AG10803 (cell line): ENCODE measurements around the gene VWF.

Experiments
- DNase-seq: peaks from one replicate; pipeline ENCODE4 v3.0.0; 2010; ENCODE audit warnings: low read depth
- H3K4me3 ChIP-seq: 2 replicates; pipeline ENCODE4 v1.5.1; 2011; ENCODE audit warnings: mild to moderate bottlenecking, low read length, control low read depth
- TF ChIP-seq, protein P1 (sequence below): conservative IDR thresholded peaks from 2 replicates; pipeline ENCODE4 v1.5.1; 2011; ENCODE audit warnings: mild to moderate bottlenecking, low read length, control low read depth, inconsistent platforms

Gene VWF

GRCh38 chr12:6074979-6075585, 49.4 kb downstream of the VWF start:
- H3K4me3 ChIP-seq = no peak overlapping the region
- DNase-seq = no peak
- TF ChIP-seq, protein P1, sequence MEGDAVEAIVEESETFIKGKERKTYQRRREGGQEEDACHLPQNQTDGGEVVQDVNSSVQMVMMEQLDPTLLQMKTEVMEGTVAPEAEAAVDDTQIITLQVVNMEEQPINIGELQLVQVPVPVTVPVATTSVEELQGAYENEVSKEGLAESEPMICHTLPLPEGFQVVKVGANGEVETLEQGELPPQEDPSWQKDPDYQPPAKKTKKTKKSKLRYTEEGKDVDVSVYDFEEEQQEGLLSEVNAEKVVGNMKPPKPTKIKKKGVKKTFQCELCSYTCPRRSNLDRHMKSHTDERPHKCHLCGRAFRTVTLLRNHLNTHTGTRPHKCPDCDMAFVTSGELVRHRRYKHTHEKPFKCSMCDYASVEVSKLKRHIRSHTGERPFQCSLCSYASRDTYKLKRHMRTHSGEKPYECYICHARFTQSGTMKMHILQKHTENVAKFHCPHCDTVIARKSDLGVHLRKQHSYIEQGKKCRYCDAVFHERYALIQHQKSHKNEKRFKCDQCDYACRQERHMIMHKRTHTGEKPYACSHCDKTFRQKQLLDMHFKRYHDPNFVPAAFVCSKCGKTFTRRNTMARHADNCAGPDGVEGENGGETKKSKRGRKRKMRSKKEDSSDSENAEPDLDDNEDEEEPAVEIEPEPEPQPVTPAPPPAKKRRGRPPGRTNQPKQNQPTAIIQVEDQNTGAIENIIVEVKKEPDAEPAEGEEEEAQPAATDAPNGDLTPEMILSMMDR = no peak

DNA sequence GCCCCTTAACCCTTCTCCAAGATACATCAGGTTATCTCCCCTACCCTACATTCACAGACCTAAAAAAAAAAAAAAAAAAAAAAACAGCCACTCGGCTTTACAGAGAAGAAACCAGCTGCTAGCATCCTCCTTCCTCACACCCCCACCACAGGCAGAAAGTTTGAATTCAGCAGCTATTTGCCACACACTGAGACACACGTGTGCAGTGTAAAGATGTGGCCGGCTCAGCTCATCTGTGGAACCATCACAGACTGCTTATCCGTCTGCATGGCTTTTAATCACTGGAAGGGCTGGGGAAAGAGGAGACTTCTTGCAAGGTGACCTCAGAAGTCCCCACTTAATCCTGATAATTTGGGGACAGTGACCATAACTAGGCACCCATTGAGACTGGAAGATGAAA, 50.0 kb downstream of the VWF start:
- DNase-seq = no peak
- H3K4me3 ChIP-seq = no peak overlapping the region
- TF ChIP-seq, protein P1 = no peak

- TF ChIP-seq, protein P1 = no peak
- no peak overlapping the region for H3K4me3 ChIP-seq
- no peak for DNase-seq
Observed at GRCh38 chr12:6073426-6073825, 51.0 kb downstream of the VWF start.

- H3K4me3 ChIP-seq = no peak overlapping the region
- TF ChIP-seq, protein P1 = peak; percentile 41
- peak; percentile 75 for DNase-seq
Observed at GRCh38 chr12:6072302-6072752, 52.1 kb downstream of the VWF start.

DNA sequence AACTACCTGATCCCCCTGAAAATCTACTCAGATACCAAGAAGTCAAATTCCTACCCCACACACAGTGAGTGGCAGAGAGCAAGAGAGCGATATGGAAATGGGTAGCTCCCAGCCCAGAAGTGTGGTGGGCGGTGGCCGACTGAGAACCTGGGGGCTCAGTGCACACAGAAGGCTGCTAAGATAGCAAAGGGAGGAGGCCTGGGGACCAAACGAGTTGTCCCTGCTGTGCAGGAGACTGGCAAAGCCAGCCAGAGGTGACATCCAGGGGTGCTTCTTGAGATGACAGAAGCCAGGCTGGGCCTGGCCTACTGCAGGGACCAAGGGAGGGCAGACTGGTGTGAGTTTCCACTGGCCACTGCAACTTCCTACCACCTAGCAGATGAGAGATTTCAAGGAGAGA, 52.9 kb downstream of the VWF start:
- no peak for DNase-seq
- TF ChIP-seq, protein P1 = no peak
- no peak overlapping the region for H3K4me3 ChIP-seq

GRCh38 chr12:6070472-6071257, 53.8 kb downstream of the VWF start:
- TF ChIP-seq, protein P1 = no peak
- DNase-seq = no peak
- H3K4me3 ChIP-seq = no peak overlapping the region

DNA sequence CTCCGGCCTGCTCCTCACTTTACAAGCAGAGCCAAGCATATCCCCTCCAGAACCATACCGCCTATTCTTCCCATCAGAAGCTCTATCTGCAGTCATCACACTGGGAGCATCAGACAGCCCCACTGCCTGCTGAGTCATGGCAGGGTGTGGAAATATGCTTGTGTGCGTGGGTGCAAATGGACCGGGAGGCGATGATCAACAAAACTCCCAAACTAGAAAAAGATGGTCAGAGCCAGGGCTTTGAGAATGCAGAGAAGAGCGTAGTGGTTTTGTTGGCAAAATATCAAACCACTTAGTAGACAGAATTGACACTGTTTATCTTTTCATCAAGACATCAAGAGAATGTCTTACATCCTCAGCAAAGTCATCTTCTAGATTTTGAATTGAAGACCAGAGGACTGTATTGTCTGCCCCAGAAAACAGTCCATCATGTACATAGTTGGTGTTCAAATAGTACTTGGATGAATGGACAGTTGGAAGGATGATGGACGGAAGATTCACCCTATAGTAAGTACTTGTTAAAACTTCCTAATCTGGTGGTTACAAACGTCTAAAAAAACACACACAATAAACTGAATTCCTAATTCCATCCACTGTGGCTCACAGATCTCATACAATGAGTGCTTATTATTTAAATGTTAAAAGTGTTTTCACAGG, 54.9 kb downstream of the VWF start:
- DNase-seq = peak; percentile 95
- TF ChIP-seq, protein P1 = no peak

More for the DNA sequence above, 54.9 kb downstream of the VWF start:
- H3K4me3 ChIP-seq = no peak overlapping the region
